GM20000 (cell line): ENCODE data around the gene SLCO4A1.

Experiments
- DNase-seq: peaks from one replicate; pipeline ENCODE4 v3.0.0; 2012; ENCODE audit warnings: low spot score
- TF ChIP-seq, protein P1 (sequence below): IDR thresholded peaks from 2 replicates; pipeline ENCODE4 v1.5.1; 2012; ENCODE audit warnings: mild to moderate bottlenecking, control low read depth; ENCODE audit errors: extremely low read depth, missing control alignments

SLCO4A1 gene

DNA sequence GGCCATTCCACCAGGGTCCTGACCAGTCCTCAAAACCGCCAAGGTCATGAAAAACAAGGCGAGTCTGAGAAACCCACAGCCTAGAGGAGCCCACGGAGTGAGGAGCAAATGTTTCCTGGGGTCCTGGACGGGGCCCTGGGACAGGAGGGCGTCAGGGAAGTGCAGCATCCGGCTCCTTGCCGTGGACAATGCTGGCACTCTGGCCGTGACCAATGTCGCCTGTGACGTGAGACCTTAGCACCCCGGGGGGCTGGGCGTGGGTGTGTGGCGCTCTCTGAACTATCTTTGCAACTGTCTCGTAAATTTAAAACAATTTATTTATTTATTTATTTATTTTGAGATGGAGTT is 34.1 kb upstream of the SLCO4A1 start:
- DNase-seq: no peak
- TF ChIP-seq, protein P1, sequence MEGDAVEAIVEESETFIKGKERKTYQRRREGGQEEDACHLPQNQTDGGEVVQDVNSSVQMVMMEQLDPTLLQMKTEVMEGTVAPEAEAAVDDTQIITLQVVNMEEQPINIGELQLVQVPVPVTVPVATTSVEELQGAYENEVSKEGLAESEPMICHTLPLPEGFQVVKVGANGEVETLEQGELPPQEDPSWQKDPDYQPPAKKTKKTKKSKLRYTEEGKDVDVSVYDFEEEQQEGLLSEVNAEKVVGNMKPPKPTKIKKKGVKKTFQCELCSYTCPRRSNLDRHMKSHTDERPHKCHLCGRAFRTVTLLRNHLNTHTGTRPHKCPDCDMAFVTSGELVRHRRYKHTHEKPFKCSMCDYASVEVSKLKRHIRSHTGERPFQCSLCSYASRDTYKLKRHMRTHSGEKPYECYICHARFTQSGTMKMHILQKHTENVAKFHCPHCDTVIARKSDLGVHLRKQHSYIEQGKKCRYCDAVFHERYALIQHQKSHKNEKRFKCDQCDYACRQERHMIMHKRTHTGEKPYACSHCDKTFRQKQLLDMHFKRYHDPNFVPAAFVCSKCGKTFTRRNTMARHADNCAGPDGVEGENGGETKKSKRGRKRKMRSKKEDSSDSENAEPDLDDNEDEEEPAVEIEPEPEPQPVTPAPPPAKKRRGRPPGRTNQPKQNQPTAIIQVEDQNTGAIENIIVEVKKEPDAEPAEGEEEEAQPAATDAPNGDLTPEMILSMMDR: no peak

GRCh38 chr20:62609279-62609720 is 33.0 kb upstream of the SLCO4A1 start:
- TF ChIP-seq, protein P1: no peak
- DNase-seq: no peak

DNA sequence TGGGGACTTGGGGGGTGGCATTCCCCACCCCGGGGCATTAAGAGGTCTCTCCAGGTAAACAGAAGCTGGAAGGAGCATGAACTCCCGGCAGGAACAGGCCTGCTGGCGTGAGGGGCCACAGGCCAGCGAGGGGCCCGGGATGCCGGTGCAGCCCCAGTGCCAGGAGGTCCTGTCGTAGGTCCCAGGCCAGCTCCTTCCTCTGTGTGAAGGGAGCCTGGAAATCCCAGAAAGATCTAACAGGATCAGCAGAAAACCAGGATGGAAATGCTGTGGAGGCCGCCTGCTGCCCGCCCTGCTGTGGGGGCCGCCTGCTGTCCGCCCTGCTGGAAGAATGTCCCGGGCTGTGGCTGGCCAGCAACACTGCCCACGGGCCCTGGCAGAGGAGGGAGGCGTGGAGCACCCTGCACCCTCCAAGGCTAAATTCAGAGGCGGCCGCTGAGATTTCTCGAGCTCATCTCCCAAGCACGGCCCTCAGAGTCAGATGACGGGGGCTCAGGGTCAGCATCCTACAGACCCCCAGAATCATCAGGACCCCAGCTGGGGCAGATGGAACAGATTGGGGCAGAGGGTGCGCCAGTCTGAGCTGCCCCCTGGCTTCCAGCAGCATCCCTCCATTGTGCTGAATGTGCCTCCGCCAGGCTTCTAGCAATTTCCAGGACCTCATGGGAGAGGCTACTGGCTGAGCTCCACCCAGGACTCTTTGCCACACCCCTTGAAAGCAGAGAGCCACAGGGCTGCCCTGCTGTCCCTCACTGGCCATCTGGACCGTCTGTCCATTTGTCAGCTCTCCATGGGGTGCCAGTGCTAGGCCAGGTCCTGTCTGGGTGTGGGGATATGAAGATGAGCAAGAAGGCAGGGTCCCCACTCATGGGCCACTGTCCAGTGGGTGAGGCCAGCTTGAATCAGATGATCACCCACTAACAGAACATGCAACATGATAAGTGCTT is 32.2 kb upstream of the SLCO4A1 start:
- TF ChIP-seq, protein P1: no peak

GRCh38 chr20:62611012-62611411 is 31.3 kb upstream of the SLCO4A1 start:
- no peak for DNase-seq

More for the DNA sequence above, 32.2 kb upstream of the SLCO4A1 start:
- no peak for DNase-seq

DNA sequence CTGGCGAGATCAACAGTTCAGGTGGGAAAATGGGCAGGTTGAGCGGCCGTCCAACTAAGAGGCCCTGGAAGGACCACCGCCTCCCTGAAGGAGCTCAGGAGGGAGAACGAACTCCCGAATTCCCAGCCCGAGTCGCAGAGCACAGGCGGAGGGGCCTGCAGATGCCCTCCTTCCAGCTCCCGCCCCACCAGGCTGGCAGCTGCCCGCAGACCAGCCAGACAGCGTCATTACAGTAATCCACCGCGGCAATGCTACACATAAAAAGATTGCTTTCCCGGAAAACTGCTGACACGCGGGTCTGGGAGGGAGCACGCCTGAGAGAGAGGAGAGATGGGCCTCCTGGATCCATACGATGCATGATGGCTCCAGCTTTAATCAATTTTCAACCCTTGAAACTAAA is 30.5 kb upstream of the SLCO4A1 start:
- TF ChIP-seq, protein P1: no peak
- DNase-seq: no peak

More at GRCh38 chr20:62611012-62611411, 31.3 kb upstream of the SLCO4A1 start:
- TF ChIP-seq, protein P1: no peak

DNA sequence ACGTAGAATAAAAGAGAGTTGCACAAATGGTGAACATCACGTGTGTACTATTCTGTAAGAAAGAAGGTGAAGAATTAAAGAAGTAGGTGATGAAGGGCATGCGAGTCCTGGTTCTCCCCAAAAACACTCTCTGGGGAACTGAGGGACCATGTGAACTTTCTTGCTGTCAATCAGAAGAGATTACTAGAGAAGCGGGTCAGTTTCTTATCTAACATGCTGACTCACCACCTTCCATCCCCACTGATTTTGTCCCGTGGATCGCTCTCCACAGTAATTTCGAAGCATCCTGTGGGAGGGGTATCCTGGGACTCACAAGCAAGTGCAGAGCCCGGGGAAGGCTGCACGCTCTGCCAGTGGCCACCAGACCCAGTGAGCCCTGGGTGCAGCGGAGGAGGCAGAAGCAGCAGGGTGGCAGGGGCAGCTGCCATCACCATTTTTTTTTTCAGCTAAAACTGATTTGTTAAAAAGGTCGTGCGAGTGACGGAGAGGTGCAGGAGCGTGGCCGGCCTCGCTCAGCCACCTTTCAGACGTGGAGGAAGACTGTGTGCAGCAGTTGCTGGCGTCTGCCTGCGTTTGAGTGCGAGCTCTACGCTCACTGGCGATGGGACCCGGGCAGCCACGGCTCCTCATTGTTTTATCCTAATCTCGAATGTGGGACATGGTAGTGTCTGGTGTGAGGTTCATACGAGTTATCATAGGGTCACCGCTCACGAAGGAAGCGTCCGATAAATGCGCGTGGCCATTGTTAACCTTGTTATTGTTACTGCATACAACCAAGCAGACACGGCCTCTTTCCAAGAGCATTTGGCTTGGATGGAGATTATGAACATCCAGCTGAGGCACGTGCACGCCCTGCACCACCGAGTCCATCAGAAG is 28.0 kb upstream of the SLCO4A1 start:
- TF ChIP-seq, protein P1: no peak
- DNase-seq: no peak
